Uterus (tissue), 2 donors: ENCODE results near the gene CRYZ.

Source experiments
- POLR2A ChIP-seq, 2 donors: fragments of 450-650 bp; IDR thresholded peaks; one replicate each; pipeline ENCODE4 v1.6.1; 2016; ENCODE audit warnings: antibody characterized with exemption in 2 of 2, mild to moderate bottlenecking in 1 of 2, moderate library complexity in 1 of 2
- TF ChIP-seq, protein P1 (sequence below), 4 experiments: fragments of 200-600 bp in 2 of 4; fragments of 450-650 bp in 2 of 4; sonication (generic) in 2 of 4; IDR thresholded peaks; one replicate each; pipeline ENCODE4 v1.5.1; 2016 to 2019; ENCODE audit warnings: antibody characterized with exemption in 4 of 4, mild to moderate bottlenecking in 2 of 4, moderate library complexity in 1 of 4

DNA sequence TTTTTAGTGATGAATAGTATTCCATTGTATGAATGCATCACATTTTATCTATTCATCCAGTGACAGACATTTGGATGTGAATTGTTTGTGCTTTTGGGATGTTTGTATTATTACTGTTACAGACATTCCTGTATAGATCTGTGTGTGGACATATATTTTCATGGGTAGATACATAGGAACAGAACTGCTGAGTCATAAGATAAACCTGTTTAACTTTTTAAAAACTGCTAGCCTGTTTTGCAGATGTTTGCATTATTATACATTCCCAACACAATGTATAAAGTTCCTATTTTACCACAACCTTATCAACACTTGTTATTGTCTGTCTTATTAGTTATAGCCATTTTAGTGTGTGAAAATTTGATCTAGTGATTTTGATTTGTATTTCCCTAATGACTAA lies 46.9 kb upstream of the CRYZ start:
- TF ChIP-seq, protein P1, sequence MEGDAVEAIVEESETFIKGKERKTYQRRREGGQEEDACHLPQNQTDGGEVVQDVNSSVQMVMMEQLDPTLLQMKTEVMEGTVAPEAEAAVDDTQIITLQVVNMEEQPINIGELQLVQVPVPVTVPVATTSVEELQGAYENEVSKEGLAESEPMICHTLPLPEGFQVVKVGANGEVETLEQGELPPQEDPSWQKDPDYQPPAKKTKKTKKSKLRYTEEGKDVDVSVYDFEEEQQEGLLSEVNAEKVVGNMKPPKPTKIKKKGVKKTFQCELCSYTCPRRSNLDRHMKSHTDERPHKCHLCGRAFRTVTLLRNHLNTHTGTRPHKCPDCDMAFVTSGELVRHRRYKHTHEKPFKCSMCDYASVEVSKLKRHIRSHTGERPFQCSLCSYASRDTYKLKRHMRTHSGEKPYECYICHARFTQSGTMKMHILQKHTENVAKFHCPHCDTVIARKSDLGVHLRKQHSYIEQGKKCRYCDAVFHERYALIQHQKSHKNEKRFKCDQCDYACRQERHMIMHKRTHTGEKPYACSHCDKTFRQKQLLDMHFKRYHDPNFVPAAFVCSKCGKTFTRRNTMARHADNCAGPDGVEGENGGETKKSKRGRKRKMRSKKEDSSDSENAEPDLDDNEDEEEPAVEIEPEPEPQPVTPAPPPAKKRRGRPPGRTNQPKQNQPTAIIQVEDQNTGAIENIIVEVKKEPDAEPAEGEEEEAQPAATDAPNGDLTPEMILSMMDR (IDR thresholded peaks at IDR 0.05) = no peak
- TF ChIP-seq POLR2A (IDR thresholded peaks at IDR 0.05) = no peak
